PC-9 (cell line): ENCODE data around the gene RAB8A. TPM values are rescaled to one million over a fixed set of nuclear protein-coding genes. Genes with fewer than 3 reads are reported as not detected.

Experiments used
- BruUV-seq: library from RNA; stranded (reverse); fragments of 400-500 nt; replicated peaks from 2 replicates; lab custom pipeline; 2021; lab: Mats Ljungman, UMichigan
- CTCF ChIA-PET: fragments of 300-600 bp; sonication (Branson Sonifier 250); formaldehyde crosslinking; loops from one replicate; lab custom pipeline; 2022; ENCODE audit warnings: antibody characterized with exemption; lab: Charles Lee
- POLR2A ChIA-PET: fragments of 300-600 bp; sonication (Branson Sonifier 250); formaldehyde crosslinking; loops from one replicate; lab custom pipeline; 2022; ENCODE audit warnings: antibody characterized with exemption; ENCODE audit not compliant: unreplicated experiment; lab: Charles Lee
- DNase-seq, 2 experiments: peaks; one replicate each; pipeline versions ENCODE4 v3.0.0 to v3.0.0-alpha.2; 2015 to 2022; ENCODE audit warnings: mixed read lengths in 1 of 2
- H2AFZ ChIP-seq: fragments of 200-600 bp; sonication (generic); 2 replicates; pipeline ENCODE4 v1.8.1; 2017; ENCODE audit warnings: antibody characterized with exemption
- H3F3A ChIP-seq: fragments of 200-600 bp; sonication (generic); 2 replicates; pipeline ENCODE4 v1.8.1; 2017; ENCODE audit warnings: antibody characterized with exemption, mild to moderate bottlenecking, low read depth; ENCODE audit not compliant: insufficient read depth
- H3K27ac ChIP-seq: fragments of 200-600 bp; sonication (generic); 2 replicates; pipeline ENCODE4 v1.6.1; 2016; ENCODE audit warnings: mixed run types
- H3K27me3 ChIP-seq: fragments of 200-600 bp; sonication (generic); 2 replicates; pipeline ENCODE4 v1.6.1; 2016; ENCODE audit warnings: low read depth, mixed run types; ENCODE audit not compliant: insufficient read depth
- H3K36me3 ChIP-seq: fragments of 200-600 bp; sonication (generic); 2 replicates; pipeline ENCODE4 v1.6.1; 2016; ENCODE audit warnings: low read depth, mixed run types
- H3K4me1 ChIP-seq: fragments of 200-600 bp; sonication (generic); replicated peaks from 2 replicates; pipeline ENCODE4 v1.6.1; 2016; ENCODE audit warnings: mixed run types; ENCODE audit not compliant: insufficient read depth
- H3K4me2 ChIP-seq: fragments of 200-600 bp; sonication (generic); 2 replicates; pipeline ENCODE4 v1.6.1; 2017; ENCODE audit warnings: mixed run types
- H3K4me3 ChIP-seq: fragments of 200-600 bp; sonication (generic); 2 replicates; pipeline ENCODE4 v1.6.1; 2016; ENCODE audit warnings: mixed run types
- H3K79me2 ChIP-seq: fragments of 200-600 bp; sonication (generic); 2 replicates; pipeline ENCODE4 v1.6.1; 2017; ENCODE audit warnings: low read depth, mixed run types
- H3K9me2 ChIP-seq: fragments of 200-600 bp; sonication (generic); 2 replicates; pipeline ENCODE4 v1.8.1; 2017; ENCODE audit warnings: mild to moderate bottlenecking; ENCODE audit not compliant: insufficient read depth
- H3K9me3 ChIP-seq: fragments of 200-600 bp; sonication (generic); 2 replicates; pipeline ENCODE4 v1.8.1; 2016; ENCODE audit warnings: low read depth; ENCODE audit not compliant: insufficient read depth
- H4K20me1 ChIP-seq: fragments of 200-600 bp; sonication (generic); 2 replicates; pipeline ENCODE4 v1.8.1; 2017; ENCODE audit not compliant: insufficient read depth
- CTCF ChIP-seq: fragments of 200-600 bp; sonication (generic); conservative IDR thresholded peaks from 2 replicates; pipeline ENCODE4 v1.6.1; 2017; ENCODE audit warnings: mixed run types, antibody characterized with exemption, mild to moderate bottlenecking, moderate library complexity
- EZH2 ChIP-seq: fragments of 200-600 bp; sonication (generic); IDR thresholded peaks from 2 replicates; pipeline ENCODE4 v1.8.0; 2017; ENCODE audit warnings: antibody characterized with exemption, low read depth
- intact Hi-C: fragments of 100-400 bp; cut with micrococcal nuclease; formaldehyde crosslinking; loops from one replicate; pipeline ENCODE4 v1.10.0; 2022; ENCODE audit not compliant: unreplicated experiment
- total RNA-seq: library from RNA; stranded (reverse); gene quantifications from 2 replicates; pipeline ENCODE4 v1.2.3, GENCODE V29; 2021

Gene RAB8A
- total RNA-seq, 1 experiment from 2014 or later, result 104 TPM

- peaks cover 83% of the 10 kb centered on the region for H3F3A ChIP-seq
- H3K4me1 ChIP-seq, result peaks cover 32% of the 10 kb centered on the region
- ChIA-PET POLR2A (interaction anchor here (0.7 kb wide), 1 partner anchor 69 kb away, joined by 3 read pairs; no protein-coding TSS in a partner anchor), CTCF (no interaction called here)
- peaks cover 44% of the 10 kb centered on the region for H3K36me3 ChIP-seq
- no peaks in the 10 kb centered on the region for H3K9me3 ChIP-seq
- H3K27ac ChIP-seq, result 0 out of 2 replicates have a peak overlapping the region, but pooled peaks have one; percentile 8
- H3K79me2 ChIP-seq, result peaks cover 4% of the 10 kb centered on the region; the same call in 1 of the 2 replicates
- DNase-seq, result no peak
- H2AFZ ChIP-seq, result no peak overlapping the region
- H3K4me3 ChIP-seq, result no peak overlapping the region
- no peaks in the 10 kb centered on the region for H4K20me1 ChIP-seq
- no peak for TF ChIP-seq EZH2
- TF ChIP-seq CTCF, result no peak
- H3K27me3 ChIP-seq, result no peaks in the 10 kb centered on the region
- no peaks in the 10 kb centered on the region for H3K9me2 ChIP-seq
- no peak overlapping the region for H3K4me2 ChIP-seq
- BruUV-seq, result no TSS peak
- intact Hi-C loops, result no loop called here
These were observed 11.2 kb upstream of the RAB8A start for GRCh38 chr19:16100524-16100923.

DNA sequence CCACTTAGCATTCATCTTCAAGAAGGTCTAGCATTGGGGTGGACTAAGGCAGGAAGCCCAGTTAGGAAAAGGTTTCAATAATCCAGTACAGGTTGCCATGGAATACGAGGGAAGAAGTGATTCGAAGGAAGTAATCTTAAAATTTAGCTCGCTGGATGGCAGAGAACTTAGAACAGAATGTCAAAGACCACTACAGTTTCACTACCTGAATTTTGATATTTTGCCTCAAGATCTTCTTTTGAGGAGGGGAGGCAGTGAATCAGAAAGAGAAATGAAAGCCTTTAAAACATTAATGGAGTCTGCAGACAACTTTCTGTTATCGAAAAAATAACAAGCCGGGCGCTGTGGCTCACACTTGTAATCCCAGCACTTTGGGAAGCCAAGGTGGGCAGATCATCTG is 7.0 kb upstream of the RAB8A start:
- H3K9me2 ChIP-seq, result no peaks in the 10 kb centered on the region
- H3K27ac ChIP-seq, result no peak overlapping the region
- no peak overlapping the region for H3K4me3 ChIP-seq
- H4K20me1 ChIP-seq, result no peaks in the 10 kb centered on the region
- peaks cover 36% of the 10 kb centered on the region for H3K36me3 ChIP-seq
- DNase-seq, result no peak
- no peaks in the 10 kb centered on the region for H3K27me3 ChIP-seq
- peaks cover 70% of the 10 kb centered on the region; the same call in 1 of the 2 replicates for H3F3A ChIP-seq
- no peak overlapping the region for H3K4me2 ChIP-seq
- no peak overlapping the region for H2AFZ ChIP-seq
- no TSS peak for BruUV-seq
- intact Hi-C loops, result no loop called here
- TF ChIP-seq CTCF (no peak), EZH2 (no peak)
- POLR2A ChIA-PET, result no interaction called here
- H3K4me1 ChIP-seq, result no peaks in the 10 kb centered on the region
- H3K79me2 ChIP-seq, result no peaks in the 10 kb centered on the region; the same call in 1 of the 2 replicates
- H3K9me3 ChIP-seq, result no peaks in the 10 kb centered on the region
- CTCF ChIA-PET, result no interaction called here

DNA sequence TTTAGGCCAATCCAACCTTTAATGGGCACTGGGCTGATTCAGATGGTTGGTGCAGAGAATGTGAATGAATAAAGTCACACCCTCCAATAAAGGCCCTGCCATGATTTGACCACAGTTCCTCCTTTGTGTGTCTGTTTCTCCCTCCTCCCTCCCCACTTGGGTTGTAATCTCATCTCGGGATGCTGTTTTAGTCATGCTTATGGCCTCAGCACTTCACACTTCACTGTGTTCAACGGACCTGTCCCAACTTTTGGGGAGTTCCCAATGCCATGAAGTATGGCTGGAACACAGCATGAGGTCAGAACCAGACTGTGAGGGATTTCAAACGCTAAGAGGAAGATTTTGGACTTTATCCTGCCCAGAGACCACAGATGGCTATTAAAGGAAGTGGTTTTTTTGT is 5.6 kb upstream of the RAB8A start:
- POLR2A ChIA-PET, result no interaction called here
- TF ChIP-seq CTCF, result no peak
- no TSS peak for BruUV-seq
- H3F3A ChIP-seq, result peaks cover 56% of the 10 kb centered on the region; the same call in 1 of the 2 replicates
- no peak overlapping the region for H3K4me2 ChIP-seq
- H3K9me2 ChIP-seq, result no peaks in the 10 kb centered on the region
- no peak for DNase-seq
- H3K36me3 ChIP-seq, result peaks cover 22% of the 10 kb centered on the region
- no peaks in the 10 kb centered on the region for H3K79me2 ChIP-seq
- no peak overlapping the region for H3K27ac ChIP-seq
- CTCF ChIA-PET, result no interaction called here
- H3K4me3 ChIP-seq, result no peak overlapping the region
- H2AFZ ChIP-seq, result no peak overlapping the region
- intact Hi-C loops, result no loop called here
- H3K4me1 ChIP-seq, result no peaks in the 10 kb centered on the region
- no peaks in the 10 kb centered on the region for H3K9me3 ChIP-seq
- no peaks in the 10 kb centered on the region for H4K20me1 ChIP-seq
- no peaks in the 10 kb centered on the region for H3K27me3 ChIP-seq
